Panc1 (cell line): Measurements from ENCODE around the gene TMEM175.

Source experiments
- CTCF ChIP-seq: fragments of 450-650 bp; IDR thresholded peaks from 2 replicates; pipeline ENCODE4 v1.5.1; 2017; ENCODE audit warnings: mild to moderate bottlenecking
- POLR2AphosphoS5 ChIP-seq: IDR thresholded peaks from 2 replicates; pipeline ENCODE4 v1.6.1; 2012; ENCODE audit warnings: mild to moderate bottlenecking, low read depth, low read length, moderate library complexity
- REST ChIP-seq, 2 experiments: IDR thresholded peaks; 2 replicates each; pipeline ENCODE4 v1.6.1; 2011 to 2012; ENCODE audit warnings: low read depth in 2 of 2, control low read depth in 1 of 2, low read length in 1 of 2, mild to moderate bottlenecking in 1 of 2, moderate library complexity in 1 of 2; ENCODE audit not compliant: insufficient read depth in 1 of 2
- SIN3A ChIP-seq: IDR thresholded peaks from 2 replicates; pipeline ENCODE4 v1.6.1; 2012; ENCODE audit warnings: low read depth, mild to moderate bottlenecking, low read length, moderate library complexity, borderline replicate concordance; ENCODE audit not compliant: insufficient read depth

GRCh38 chr4:905485-906338 lies 26.5 kb upstream of the TMEM175 start:
- no peak for TF ChIP-seq CTCF
- no peak for TF ChIP-seq SIN3A
- no peak for TF ChIP-seq POLR2AphosphoS5
- no peak for TF ChIP-seq REST (IDR thresholded peaks at IDR 0.05; ENCODE audit: insufficient read depth in 1 of 2, low read depth in 2 of 2, low read length in 1 of 2)
